ENCODE measurements around the gene AKT2.

Gene AKT2

GRCh38 chr19:40257096-40257517 lies 28.0 kb downstream of the AKT2 start:
- no peak for TF ChIP-seq GATA2 (IDR thresholded peaks at IDR 0.05; ENCODE audit: low read depth, low read length)
- TF ChIP-seq GATA3 (IDR thresholded peaks at IDR 0.05; ENCODE audit: low read depth, low read length), result no peak

GRCh38 chr19:40256512-40256911 lies 28.6 kb downstream of the AKT2 start:
- no peak for TF ChIP-seq GATA3 (IDR thresholded peaks at IDR 0.05; ENCODE audit: low read depth, low read length)
- TF ChIP-seq GATA2 (IDR thresholded peaks at IDR 0.05; ENCODE audit: low read depth, low read length), result no peak

DNA sequence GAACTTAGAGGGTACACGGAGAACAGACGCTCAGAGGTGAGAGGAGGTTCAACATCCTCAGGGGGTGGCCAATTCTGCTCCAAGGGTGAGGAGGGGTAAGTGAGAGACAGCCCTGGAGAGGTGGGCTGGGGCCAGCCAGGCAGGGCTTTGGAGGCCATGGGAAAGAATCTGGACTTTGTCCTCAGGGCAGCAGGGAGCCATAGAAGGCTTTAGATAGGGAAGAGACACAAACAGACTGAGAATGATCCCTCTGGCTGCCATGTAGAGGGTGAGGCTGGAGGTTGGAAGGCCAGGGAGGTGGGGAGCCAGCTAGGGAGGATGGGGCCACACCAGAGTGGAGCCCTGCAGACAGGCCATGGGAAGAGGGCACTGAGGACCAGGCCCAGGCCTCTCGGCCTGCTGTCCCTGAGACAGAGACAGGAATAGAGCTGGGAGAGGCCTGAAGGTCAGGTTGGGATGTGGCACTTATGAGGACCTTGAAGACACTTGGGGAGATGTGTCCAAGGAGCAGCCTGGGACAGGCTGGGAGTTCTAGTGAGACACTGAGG lies 29.5 kb downstream of the AKT2 start:
- no peak for TF ChIP-seq GATA2 (IDR thresholded peaks at IDR 0.05; ENCODE audit: low read depth, low read length)
- no peak for TF ChIP-seq GATA3 (IDR thresholded peaks at IDR 0.05; ENCODE audit: low read depth, low read length)

DNA sequence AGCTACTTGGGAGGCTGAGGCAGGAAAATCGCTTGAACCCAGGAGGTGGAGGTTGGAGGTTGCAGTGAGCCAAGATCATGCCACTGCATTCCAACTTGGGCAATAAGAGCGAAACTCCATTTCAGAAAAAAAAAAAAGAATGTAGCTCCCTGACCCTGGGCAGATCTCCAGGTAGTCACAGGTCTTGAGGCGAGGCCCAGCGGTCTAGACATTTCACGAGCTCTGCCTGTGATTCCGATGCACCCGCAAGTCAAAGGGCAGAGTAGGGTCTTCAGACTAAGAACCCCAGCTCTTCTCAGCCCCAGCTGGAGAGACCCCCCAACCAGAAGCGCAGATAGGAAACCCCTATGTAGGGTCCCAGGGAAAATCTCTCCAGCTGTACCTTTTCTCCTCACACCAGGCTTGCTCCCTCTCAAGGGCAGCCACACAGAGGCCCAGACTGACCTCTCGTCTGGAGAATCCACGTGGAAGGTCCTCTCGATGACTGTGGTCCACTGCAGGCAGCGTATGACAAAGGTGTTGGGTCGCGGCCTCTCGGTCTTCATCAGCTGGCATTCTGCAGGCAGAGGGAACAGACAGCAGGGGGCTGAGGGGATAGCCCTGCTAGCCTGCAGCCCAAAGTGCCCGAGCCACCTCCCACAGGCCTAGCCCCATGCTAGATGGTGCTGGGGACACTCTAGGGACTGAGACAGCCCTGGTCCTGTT lies 30.3 kb downstream of the AKT2 start:
- no peak for TF ChIP-seq GATA2 (IDR thresholded peaks at IDR 0.05; ENCODE audit: low read depth, low read length)

DNA sequence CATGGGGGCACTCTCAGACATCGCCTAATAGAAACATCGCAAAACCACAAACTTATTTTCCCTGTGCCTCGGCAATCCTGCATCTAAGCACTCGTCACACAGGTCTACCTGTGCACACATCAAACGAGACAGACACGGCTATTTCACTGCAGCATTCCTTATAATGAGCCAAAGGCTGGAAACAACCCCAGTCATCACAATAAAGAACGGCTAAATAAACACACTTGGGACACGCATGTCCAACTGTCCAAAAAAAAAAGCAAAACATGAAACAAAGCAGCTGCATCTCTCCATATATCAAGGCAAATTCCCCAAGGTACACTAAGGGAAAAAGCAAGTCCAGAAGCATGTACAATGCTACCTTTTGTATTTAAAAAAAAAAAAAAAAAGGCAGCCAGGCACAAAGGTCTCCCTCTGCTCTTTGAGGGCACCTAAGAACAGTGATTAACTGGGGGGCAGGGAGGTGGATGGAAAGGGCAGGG lies 31.5 kb downstream of the AKT2 start:
- no peak for TF ChIP-seq GATA2 (IDR thresholded peaks at IDR 0.05; ENCODE audit: low read depth, low read length)
- no peak for TF ChIP-seq GATA3 (IDR thresholded peaks at IDR 0.05; ENCODE audit: low read depth, low read length)

DNA sequence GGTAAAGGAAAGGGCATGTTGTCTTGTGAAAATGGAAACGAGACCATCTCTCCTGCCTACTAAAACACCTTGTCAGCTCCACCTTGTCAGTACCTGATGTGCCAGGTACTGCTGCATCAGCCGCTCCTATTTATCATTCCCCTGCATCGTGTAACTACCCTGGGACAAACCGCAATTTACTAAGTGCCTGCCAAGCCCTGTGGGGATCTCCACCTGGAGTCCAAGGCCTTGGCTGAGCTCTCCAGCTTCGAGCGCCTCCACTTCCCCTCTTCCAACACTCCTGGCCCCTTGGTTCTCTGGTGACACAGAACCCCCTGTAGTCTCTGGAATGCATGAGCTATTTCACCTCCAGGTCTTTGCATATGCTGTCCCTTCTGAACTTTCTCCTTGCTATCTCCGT lies 32.8 kb downstream of the AKT2 start:
- TF ChIP-seq GATA3 (IDR thresholded peaks at IDR 0.05; ENCODE audit: low read depth, low read length) (no peak), GATA2 (IDR thresholded peaks at IDR 0.05; ENCODE audit: low read depth, low read length) (no peak)

DNA sequence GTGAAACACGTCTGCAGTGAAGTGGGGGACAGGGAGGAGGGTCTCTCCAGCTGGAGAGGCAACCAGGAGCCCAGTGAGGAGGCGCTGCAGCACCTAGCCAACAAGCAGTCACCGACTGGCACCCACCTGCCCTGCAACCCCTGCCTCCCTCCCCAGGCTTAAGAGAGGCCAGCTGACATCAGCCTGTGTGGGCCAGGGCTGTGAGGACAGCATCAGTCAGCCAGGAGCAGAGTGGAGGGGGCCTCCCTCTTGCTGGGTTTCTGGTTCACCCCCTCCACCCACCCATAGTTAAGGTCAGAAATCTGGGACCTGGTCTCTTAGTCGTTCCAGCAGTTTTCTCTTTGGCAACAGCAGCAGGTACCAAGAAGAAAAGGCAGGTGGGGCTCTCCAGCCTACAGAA lies 33.2 kb downstream of the AKT2 start:
- no peak for TF ChIP-seq GATA3 (IDR thresholded peaks at IDR 0.05; ENCODE audit: low read depth, low read length)
- TF ChIP-seq GATA2 (IDR thresholded peaks at IDR 0.05; ENCODE audit: low read depth, low read length), result no peak

DNA sequence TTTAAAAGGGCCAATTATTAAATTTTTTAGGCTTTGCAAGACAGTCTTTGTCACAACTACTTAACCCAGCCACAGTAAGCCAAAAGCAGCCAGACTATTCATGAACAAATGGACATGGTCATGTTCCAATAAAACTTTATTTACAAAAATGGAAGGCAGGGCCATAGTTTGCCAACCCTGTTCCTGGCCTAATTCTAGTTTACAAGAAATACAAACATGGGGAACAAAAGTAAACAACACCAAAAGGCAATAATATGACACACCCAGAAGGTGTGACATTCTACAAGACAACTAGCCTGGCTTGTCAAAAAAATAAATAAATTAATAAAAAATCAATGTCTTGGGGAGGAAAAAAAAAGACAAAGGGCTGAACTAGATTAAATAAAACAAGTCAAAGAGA lies 33.9 kb downstream of the AKT2 start:
- no peak for TF ChIP-seq GATA2 (IDR thresholded peaks at IDR 0.05; ENCODE audit: low read depth, low read length)
- TF ChIP-seq GATA3 (IDR thresholded peaks at IDR 0.05; ENCODE audit: low read depth, low read length), result no peak

DNA sequence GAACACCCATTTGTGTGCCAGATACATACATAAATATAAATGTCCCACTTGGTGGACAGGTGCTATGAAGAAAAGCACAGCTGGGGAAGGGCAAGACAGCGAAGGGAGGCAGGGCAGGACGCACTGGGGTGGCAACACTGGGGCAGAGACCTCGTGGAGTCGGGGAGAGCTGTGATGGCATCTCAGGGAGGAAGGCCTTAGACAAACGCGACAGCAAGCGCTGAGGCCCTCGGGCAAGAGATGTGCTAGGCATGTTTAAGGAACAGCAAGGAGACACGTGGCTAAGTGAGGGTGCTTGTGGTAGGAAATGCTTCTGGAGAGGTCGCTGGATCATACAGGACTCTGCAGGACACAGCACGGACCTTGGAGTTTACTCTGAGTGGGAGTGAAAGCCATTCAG lies 35.4 kb downstream of the AKT2 start:
- no peak for TF ChIP-seq GATA2 (IDR thresholded peaks at IDR 0.05; ENCODE audit: low read depth, low read length)
- TF ChIP-seq GATA3 (IDR thresholded peaks at IDR 0.05; ENCODE audit: low read depth, low read length), result no peak

DNA sequence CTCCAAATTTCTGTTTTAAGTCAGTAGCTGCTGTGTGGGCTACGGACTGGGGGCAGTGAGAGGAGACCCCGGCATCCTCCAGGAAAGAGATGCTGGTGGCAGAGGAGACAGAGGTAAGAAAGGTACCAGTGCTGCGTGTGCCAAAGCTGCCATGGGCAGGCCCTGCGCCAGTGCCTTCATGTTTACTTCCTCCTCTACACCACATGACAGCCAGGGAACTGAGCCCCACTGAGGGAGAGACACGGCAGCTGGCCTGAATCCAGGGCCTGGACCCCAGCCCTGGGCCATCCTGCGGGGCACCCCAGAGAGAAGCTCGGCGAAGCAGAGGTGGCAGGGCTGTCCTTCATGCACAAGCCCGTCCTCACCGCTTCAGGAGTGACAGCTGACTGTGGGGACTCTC lies 35.9 kb downstream of the AKT2 start:
- no peak for TF ChIP-seq GATA3 (IDR thresholded peaks at IDR 0.05; ENCODE audit: low read depth, low read length)
- TF ChIP-seq GATA2 (IDR thresholded peaks at IDR 0.05; ENCODE audit: low read depth, low read length), result no peak

GRCh38 chr19:40247735-40248262 lies 37.3 kb downstream of the AKT2 start:
- TF ChIP-seq GATA3 (IDR thresholded peaks at IDR 0.05; ENCODE audit: low read depth, low read length), result no peak

- TF ChIP-seq GATA2 (IDR thresholded peaks at IDR 0.05; ENCODE audit: low read depth, low read length) (no peak), GATA3 (IDR thresholded peaks at IDR 0.05; ENCODE audit: low read depth, low read length) (no peak)
Measured at GRCh38 chr19:40247178-40247577, 38.0 kb downstream of the AKT2 start.

DNA sequence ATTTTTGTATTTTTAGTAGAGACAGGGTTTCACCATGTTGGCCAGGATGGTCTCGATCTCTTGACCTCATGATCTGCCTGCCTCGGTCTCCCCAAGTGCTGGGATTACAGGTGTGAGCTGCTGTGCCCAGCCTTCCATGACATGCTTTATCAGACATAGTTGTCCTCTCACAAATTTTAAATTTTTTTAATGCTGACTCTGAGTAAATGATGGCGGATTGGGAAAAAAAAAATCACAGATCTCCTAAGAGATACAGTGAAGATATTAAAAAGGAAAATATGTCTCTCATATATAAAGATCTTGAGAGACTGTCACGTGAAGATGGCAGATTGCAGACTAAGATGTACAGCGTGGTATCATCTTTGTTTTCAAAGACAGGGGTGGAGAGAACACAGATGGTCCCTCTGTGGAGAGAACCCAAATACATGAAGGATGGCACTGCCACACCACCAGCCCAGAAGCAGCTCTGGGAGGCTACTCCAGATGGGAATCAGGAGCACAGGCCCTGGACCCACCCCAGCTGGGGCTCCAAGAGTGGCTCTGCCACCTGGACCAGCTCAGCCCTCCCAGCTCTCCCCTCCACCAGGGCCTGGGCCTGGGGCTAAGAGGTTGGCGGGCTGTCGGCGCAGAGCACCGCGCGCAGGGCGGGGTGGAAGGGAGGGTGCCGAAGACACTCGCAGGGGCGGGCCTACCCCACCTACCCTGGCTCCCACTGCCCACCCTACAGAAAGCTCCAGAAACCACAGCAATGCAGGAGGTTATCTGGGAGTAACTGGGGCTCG lies 38.7 kb downstream of the AKT2 start:
- TF ChIP-seq GATA3 (IDR thresholded peaks at IDR 0.05; ENCODE audit: low read depth, low read length) (no peak), GATA2 (IDR thresholded peaks at IDR 0.05; ENCODE audit: low read depth, low read length) (no peak)

GRCh38 chr19:40245506-40246128 lies 39.5 kb downstream of the AKT2 start:
- no peak for TF ChIP-seq GATA2 (IDR thresholded peaks at IDR 0.05; ENCODE audit: low read depth, low read length)
- TF ChIP-seq GATA3 (IDR thresholded peaks at IDR 0.05; ENCODE audit: low read depth, low read length), result no peak

Data from SH-SY5Y (cell line).